Psoas muscle (tissue), 8 donors: ENCODE data around the gene ZBTB46. TPM values are rescaled to one million over a fixed set of nuclear protein-coding genes. Genes with fewer than 3 reads are reported as not detected.
"Not testable (repeated sequence)": the region's sequence is repeated elsewhere in the genome, so short reads cannot be mapped to it uniquely, and the experiment has no call there.

Experiments
- ATAC-seq, 4 donors: fragments of 200-7000 bp; cut with Tn5 transposase; one replicate each; pipeline ENCODE4 v1.9.1; 2020; ENCODE audit warnings: moderate library complexity in 3 of 4, mild to moderate bottlenecking in 2 of 4
- DNase-seq, 2 donors: peaks; one replicate each; pipeline ENCODE4 v3.0.0-alpha.2; 2020
- H3K27ac ChIP-seq: fragments of 200-600 bp; one replicate; pipeline ENCODE4 v1.8.0; 2022
- H3K27me3 ChIP-seq, 3 donors: fragments of 200-600 bp in 1 of 3; one replicate each; pipeline versions ENCODE4 v1.6.1 to v1.8.0; 2013 to 2022; ENCODE audit warnings: low read length in 2 of 3, mild to moderate bottlenecking in 2 of 3, moderate library complexity in 1 of 3; ENCODE audit not compliant: insufficient read depth in 3 of 3
- H3K36me3 ChIP-seq, 2 donors: fragments of 200-600 bp in 1 of 2; one replicate each; pipeline versions ENCODE4 v1.6.1 to v1.8.0; 2013 to 2022; ENCODE audit warnings: low read depth in 1 of 2, mild to moderate bottlenecking in 1 of 2, moderate library complexity in 1 of 2; ENCODE audit not compliant: insufficient read depth in 1 of 2
- H3K4me1 ChIP-seq: fragments of 200-600 bp; one replicate; pipeline ENCODE4 v1.8.0; 2022
- H3K4me3 ChIP-seq: fragments of 200-600 bp; one replicate; pipeline ENCODE4 v1.8.0; 2022; ENCODE audit warnings: mild to moderate bottlenecking
- H3K9me3 ChIP-seq: fragments of 200-600 bp; one replicate; pipeline ENCODE4 v1.8.0; 2022
- CTCF ChIP-seq: fragments of 200-600 bp; IDR thresholded peaks from one replicate; pipeline ENCODE4 v1.8.0; 2022; ENCODE audit warnings: antibody characterized with exemption
- WGBS, 3 donors: extraction: QIAGEN DNeasy Blood & Tissue Kit; methylation state at CpG; one replicate each; pipeline versions ENCODE4 v1.1.6 to v1.1.7; 2013; 5-methylcytosine and 5-hydroxymethylcytosine counted together
- intact Hi-C, 2 donors: fragments of 100-400 bp; cut with DNase I; formaldehyde crosslinking; loops; one replicate each; pipeline versions ENCODE4 v1.11.0 to v1.14.2; 2022
- long read RNA-seq, 2 donors: library from polyadenylated mRNA; unstranded; transcript quantifications; one replicate each; pipeline ENCODE4 v2.0.0, GENCODE V29; 2021
- polyA plus RNA-seq, 3 donors: library from polyadenylated mRNA; stranded (reverse); fragments of 200-250 nt; gene quantifications; one replicate each; pipeline ENCODE4 v1.2.3, GENCODE V29; 2013
- total RNA-seq, 4 donors: library from RNA; stranded (reverse); fragmentation: NEBNext Ultra II Directional in 2 of 4; extraction: Animal tissue kit (Norgen Biotek cat#: 25700) in 2 of 4; gene quantifications; one replicate each; pipeline versions ENCODE4 v1.2.1 to v1.2.4, GENCODE V29; 2021 to 2023
- donor health status: healthy with polysubstance abuse.
- donor health status: DM: no; HTN: no; CAD: no; lungs with moderate emphysema.
- donor health status: Bipolar disorder and iron deficiency.
- donor health status: healthy.
- donor health status: DM: yes; HTN: yes; CAD: no.
- donor health status: DM: no; HTN: no; CAD: no.
- donor health status: DM: no; HTN: no; CAD: no.
- donor health status: DM: yes; HTN: yes; CAD: no.

ZBTB46 gene
- total RNA-seq (1 to 10 TPM; 4.5 to 6.4 (median 5.6) TPM), polyA plus RNA-seq (1 to 10 TPM; 1.3 to 3.1 (median 2.2) TPM)
- long read RNA-seq, donor 1, partial matches to known transcripts, result 0 of 2 reads
- long read RNA-seq, donor 1, other reads (novel, unspliced or antisense), result 2 of 2 reads
- long read RNA-seq, donor 2, full-length matches to known transcripts, result 1 of 12 reads
- long read RNA-seq, donor 2, partial matches to known transcripts, result 0 of 12 reads
- long read RNA-seq, donor 2, other reads (novel, unspliced or antisense), result 11 of 12 reads

GRCh38 chr20:63830841-63831588, at the start of gene ZBTB46:
ZBTB46 (minus strand) TSS chr20:63831264; CDS start chr20:63790757, 40,507 bp downstream.
- DNase-seq (peak; percentile 73 to 81), ATAC-seq (peak; percentile 60 to 79 (median 73))
- TF ChIP-seq CTCF, result no peak
- Histone ChIP-seq H3K4me3 (peak within 1 kb of the TSS; percentile 69), H3K36me3 (no peaks in the 10 kb centered on the region), H3K27ac (peak within 1 kb of the TSS; percentile 60), H3K9me3 (no peaks in the 10 kb centered on the region), H3K27me3 (peaks cover 0 to 20% (median 0%) of the 10 kb centered on the region in 3 donors), H3K4me1 (peaks cover 16% of the 10 kb centered on the region)
- WGBS, 3 donors, result 0 to 1% (median 0%) methylated on average over 17 to 135 of the region's 147 CpGs
- intact Hi-C loops, result no loop called here

- WGBS, 3 donors, result 82 to 85% (median 85%) methylated on average over 14 of the region's 14 CpGs
- Histone ChIP-seq H3K9me3 (no peaks in the 10 kb centered on the region), H3K36me3 (peaks cover 0 to 67% of the 10 kb centered on the region in 2 donors), H3K4me3 (no peak overlapping the region), H3K27ac (peak overlapping the region; percentile 70), H3K4me1 (peaks cover 17% of the 10 kb centered on the region), H3K27me3 (no peaks in the 10 kb centered on the region)
- intact Hi-C loops, result no loop called here
- no peak for DNase-seq
- peak in 2 of 4 donors; percentile 6 to 17 for ATAC-seq
- TF ChIP-seq CTCF, result no peak
Measured at GRCh38 chr20:63878899-63879663, 48.0 kb upstream of the ZBTB46 start.

- Histone ChIP-seq H3K4me1 (peaks cover 12% of the 10 kb centered on the region), H3K27me3 (no peaks in the 10 kb centered on the region), H3K9me3 (no peaks in the 10 kb centered on the region), H3K27ac (peak overlapping the region; percentile 70), H3K4me3 (no peak overlapping the region), H3K36me3 (peaks cover 0 to 68% of the 10 kb centered on the region in 2 donors)
- DNase-seq (peak; percentile 55 to 74), ATAC-seq (peak; percentile 91 to 92 (median 92))
- 76 to 81% (median 78%) methylated on average over 32 of the region's 32 CpGs for WGBS, 3 donors
- intact Hi-C loops, result no loop called here
- TF ChIP-seq CTCF, result no peak
Measured at GRCh38 chr20:63877755-63878470, 46.8 kb upstream of the ZBTB46 start.

GRCh38 chr20:63876489-63877036, 45.5 kb upstream of the ZBTB46 start:
- intact Hi-C loops, result no loop called here
- no peak overlapping the region for H3K4me3 ChIP-seq
- H3K27me3 ChIP-seq, result no peaks in the 10 kb centered on the region
- no peak for TF ChIP-seq CTCF
- peaks cover 0 to 70% of the 10 kb centered on the region in 2 donors for H3K36me3 ChIP-seq
- WGBS, 3 donors, result 85 to 90% (median 89%) methylated on average over 19 of the region's 19 CpGs
- DNase-seq (no peak), ATAC-seq (no peak)
- H3K27ac ChIP-seq, result peak overlapping the region; percentile 70
- no peaks in the 10 kb centered on the region for H3K9me3 ChIP-seq
- peaks cover 12% of the 10 kb centered on the region for H3K4me1 ChIP-seq

- peaks cover 0 to 80% of the 10 kb centered on the region in 2 donors for H3K36me3 ChIP-seq
- H3K27ac ChIP-seq, H3K9me3 ChIP-seq, H3K4me3 ChIP-seq, H3K27me3 ChIP-seq, ATAC-seq, intact Hi-C loops: not testable (repeated sequence)
- peak in 1 of 2 donors; percentile 13 for DNase-seq
- WGBS, 3 donors, result 89 to 96% (median 91%) methylated on average over 7 of the region's 7 CpGs
- peaks cover 12% of the 10 kb centered on the region for H3K4me1 ChIP-seq
Measured at GRCh38 chr20:63874241-63874640, 43.2 kb upstream of the ZBTB46 start.
